Ishikawa (cell line): Measurements from ENCODE around the gene DRC7.

Experiments
- CEBPB ChIP-seq: IDR thresholded peaks from 2 replicates; pipeline ENCODE4 v1.6.1; 2012
- CREB1 ChIP-seq: IDR thresholded peaks from 2 replicates; pipeline ENCODE4 v1.6.1; 2012; ENCODE audit warnings: low read depth
- EGR1 ChIP-seq: IDR thresholded peaks from 2 replicates; pipeline ENCODE4 v1.6.1; 2012
- EP300 ChIP-seq: IDR thresholded peaks from 2 replicates; pipeline ENCODE4 v1.6.1; 2012; ENCODE audit warnings: borderline replicate concordance
- FOXM1 ChIP-seq: IDR thresholded peaks from 2 replicates; pipeline ENCODE4 v1.6.1; 2012; ENCODE audit warnings: low read depth, borderline replicate concordance
- MAX ChIP-seq: IDR thresholded peaks from 2 replicates; pipeline ENCODE4 v1.6.1; 2012
- NFIC ChIP-seq: IDR thresholded peaks from 2 replicates; pipeline ENCODE4 v1.6.1; 2012
- RAD21 ChIP-seq: IDR thresholded peaks from 2 replicates; pipeline ENCODE4 v1.6.1; 2012; ENCODE audit warnings: low read depth
- REST ChIP-seq: IDR thresholded peaks from 2 replicates; pipeline ENCODE4 v1.6.1; 2012; ENCODE audit warnings: low read depth, mild to moderate bottlenecking
- TAF1 ChIP-seq: IDR thresholded peaks from 2 replicates; pipeline ENCODE4 v1.6.1; 2012; ENCODE audit warnings: low read depth, mild to moderate bottlenecking
- TCF12 ChIP-seq: IDR thresholded peaks from 2 replicates; pipeline ENCODE4 v1.6.1; 2012; ENCODE audit warnings: low read depth
- TEAD4 ChIP-seq: IDR thresholded peaks from 2 replicates; pipeline ENCODE4 v1.6.1; 2012
- USF1 ChIP-seq: IDR thresholded peaks from 2 replicates; pipeline ENCODE4 v1.6.1; 2012
- YY1 ChIP-seq: IDR thresholded peaks from 2 replicates; pipeline ENCODE4 v1.6.1; 2012; ENCODE audit warnings: low read depth
- ZBTB7A ChIP-seq: IDR thresholded peaks from 2 replicates; pipeline ENCODE4 v1.6.1; 2012; ENCODE audit warnings: low read depth

Gene DRC7

GRCh38 chr16:57757326-57757786, 62.8 kb downstream of the DRC7 start:
- TF ChIP-seq CEBPB (no peak), TEAD4 (no peak), USF1 (no peak), EGR1 (peak; percentile 33; the same call in 1 of the 2 replicates), RAD21 (peak; percentile 92), FOXM1 (no peak), TAF1 (no peak), YY1 (no peak; the same call in 1 of the 2 replicates), TCF12 (no peak), MAX (0 out of 2 replicates have a peak, but pooled peaks have one; percentile 18), EP300 (no peak), NFIC (no peak)

- TF ChIP-seq TEAD4 (no peak), RAD21 (no peak), EGR1 (no peak), USF1 (no peak), FOXM1 (no peak), MAX (no peak), NFIC (no peak), ZBTB7A (no peak), TAF1 (no peak)
These were observed 63.3 kb downstream of the DRC7 start for GRCh38 chr16:57757883-57758282.

GRCh38 chr16:57758331-57759117, 63.9 kb downstream of the DRC7 start:
- TF ChIP-seq FOXM1 (no peak), RAD21 (no peak)

GRCh38 chr16:57759131-57759530, 64.5 kb downstream of the DRC7 start:
- TF ChIP-seq ZBTB7A (no peak), REST (no peak), TEAD4 (no peak)

GRCh38 chr16:57759541-57760356, 65.1 kb downstream of the DRC7 start:
- TF ChIP-seq FOXM1 (no peak), EGR1 (no peak), ZBTB7A (no peak), YY1 (no peak), TEAD4 (no peak), TCF12 (no peak), USF1 (no peak), REST (no peak), TAF1 (no peak), CREB1 (no peak)
